H1 (cell line): Measurements from ENCODE around the gene PRKCA.

Experiments used
- ATF2 ChIP-seq: IDR thresholded peaks from 2 replicates; pipeline ENCODE4 v1.6.1; 2012; ENCODE audit warnings: low read length, inconsistent platforms
- CBX8 ChIP-seq: fragments of 300-800, 300-1000 bp; sonication (generic); IDR thresholded peaks from 2 replicates; pipeline ENCODE4 v1.7.1; 2016; ENCODE audit warnings: low read depth, low read length, borderline replicate concordance
- CTCF ChIP-seq, 3 experiments: IDR thresholded peaks; 1 replicate in 2 of 3; 2 replicates in 1 of 3; pipeline versions ENCODE4 v1.5.1 to v1.6.1; 2011; ENCODE audit warnings: low read length in 3 of 3, mild to moderate bottlenecking in 3 of 3, inconsistent platforms in 2 of 3, low read depth in 1 of 3, moderate library complexity in 1 of 3; ENCODE audit not compliant: insufficient read depth in 1 of 3; ENCODE audit errors: control extremely low read depth in 1 of 3
- JUN ChIP-seq: IDR thresholded peaks from 2 replicates; pipeline ENCODE4 v1.6.1; 2011; ENCODE audit warnings: low read depth, mild to moderate bottlenecking, improper control_type of control experiment, low read length
- JUND ChIP-seq: IDR thresholded peaks from 2 replicates; pipeline ENCODE4 v1.6.1; 2011; ENCODE audit warnings: mild to moderate bottlenecking, improper control_type of control experiment, low read length
- POLR2A ChIP-seq, 2 experiments: IDR thresholded peaks; 1 replicate in 1 of 2; 2 replicates in 1 of 2; pipeline ENCODE4 v1.6.1; 2011; ENCODE audit warnings: low read depth in 2 of 2, low read length in 2 of 2, mild to moderate bottlenecking in 2 of 2; ENCODE audit errors: control extremely low read depth in 1 of 2
- POLR2AphosphoS5 ChIP-seq: IDR thresholded peaks from 2 replicates; pipeline ENCODE4 v1.6.1; 2011; ENCODE audit warnings: low read depth, low read length
- SRF ChIP-seq: IDR thresholded peaks from 2 replicates; pipeline ENCODE4 v1.6.1; 2011; ENCODE audit warnings: mild to moderate bottlenecking, low read depth, low read length, moderate library complexity

GRCh38 chr17:66509926-66510325, 207.5 kb downstream of the PRKCA start:
- TF ChIP-seq JUN (no peak), POLR2A (IDR thresholded peaks at IDR 0.05; ENCODE audit: control extremely low read depth in 1 of 2, low read depth in 2 of 2, low read length in 2 of 2) (no peak), JUND (no peak), ATF2 (no peak), POLR2AphosphoS5 (no peak), CTCF (IDR thresholded peaks at IDR 0.05; ENCODE audit: control extremely low read depth in 1 of 3, insufficient read depth in 1 of 3, low read depth in 1 of 3, low read length in 3 of 3) (no peak), CBX8 (no peak), SRF (no peak)
